ENCODE results near the gene PAQR7. TPM values are rescaled to one million over a fixed set of nuclear protein-coding genes. Genes with fewer than 3 reads are reported as not detected.

The PAQR7 gene
- total RNA-seq, 2 experiments from 2014 or later = 0.22 to 1.3 TPM

GRCh38 chr1:25871086-25871703 lies 4.3 kb downstream of the PAQR7 start:
- CTCF ChIA-PET (ENCODE audit: unreplicated experiment) = no interaction called here
- no TSS peak for BruUV-seq (replicated peaks)
- intact Hi-C loops (cut with micrococcal nuclease; ENCODE audit: unreplicated experiment) = no loop called here

GRCh38 chr1:25870614-25871013 lies 4.9 kb downstream of the PAQR7 start:
- DNase-seq (ENCODE audit: low spot score) = no peak
- BruUV-seq (replicated peaks) = no TSS peak
- Histone ChIP-seq H3K9me3 (ENCODE audit: low read length) (no peaks in the 10 kb centered on the region), H3K36me3 (ENCODE audit: insufficient read depth, low read length) (no peaks in the 10 kb centered on the region), H3K4me1 (ENCODE audit: insufficient read depth, low read length, poor library complexity, severe bottlenecking) (peaks cover 43% of the 10 kb centered on the region), H3K9me2 (ENCODE audit: insufficient read depth, low read length) (no peaks in the 10 kb centered on the region), H3K79me2 (ENCODE audit: insufficient read depth, low read depth, low read length) (no peaks in the 10 kb centered on the region), H3K4me2 (ENCODE audit: low read length) (no peak overlapping the region), H3K27ac (ENCODE audit: low read depth, low read length, poor library complexity, severe bottlenecking) (no peak overlapping the region), H2AFZ (ENCODE audit: low read length) (no peak overlapping the region), H3K4me3 (ENCODE audit: low read depth, low read length, poor library complexity, severe bottlenecking) (no peak overlapping the region), H4K20me1 (ENCODE audit: insufficient read depth, low read length) (no peaks in the 10 kb centered on the region)
- POLR2A ChIA-PET = interaction anchor here (0.7 kb wide), 1 partner anchor 1198 kb away, joined by 3 read pairs; no protein-coding TSS in a partner anchor
- TF ChIP-seq CTCF (conservative IDR thresholded peaks at IDR 0.05; ENCODE audit: low read length) = no peak
- TF ChIP-seq EZH2phosphoT487 (IDR thresholded peaks at IDR 0.05; ENCODE audit: borderline replicate concordance, low read depth, low read length) = no peak
- CTCF ChIA-PET (ENCODE audit: unreplicated experiment) = no interaction called here
- intact Hi-C loops (cut with micrococcal nuclease; ENCODE audit: unreplicated experiment) = no loop called here

More at GRCh38 chr1:25871086-25871703, 4.3 kb downstream of the PAQR7 start:
- H3K36me3 ChIP-seq (ENCODE audit: insufficient read depth, low read length) = no peaks in the 10 kb centered on the region
- peak overlapping the region; percentile 16; the same call in 1 of the 2 replicates for H3K4me2 ChIP-seq (ENCODE audit: low read length)
- no peaks in the 10 kb centered on the region for H3K9me2 ChIP-seq (ENCODE audit: insufficient read depth, low read length)
- no peak for DNase-seq (ENCODE audit: low spot score)
- H3K4me3 ChIP-seq (ENCODE audit: low read depth, low read length, poor library complexity, severe bottlenecking) = no peak overlapping the region
- no peaks in the 10 kb centered on the region for H4K20me1 ChIP-seq (ENCODE audit: insufficient read depth, low read length)
- H3K9me3 ChIP-seq (ENCODE audit: low read length) = no peaks in the 10 kb centered on the region
- no peak overlapping the region for H3K27ac ChIP-seq (ENCODE audit: low read depth, low read length, poor library complexity, severe bottlenecking)
- TF ChIP-seq CTCF (conservative IDR thresholded peaks at IDR 0.05; ENCODE audit: low read length) = no peak
- TF ChIP-seq EZH2phosphoT487 (IDR thresholded peaks at IDR 0.05; ENCODE audit: borderline replicate concordance, low read depth, low read length) = no peak
- POLR2A ChIA-PET = interaction anchor here (0.7 kb wide), 1 partner anchor 1198 kb away, joined by 3 read pairs; no protein-coding TSS in a partner anchor
- no peaks in the 10 kb centered on the region for H3K79me2 ChIP-seq (ENCODE audit: insufficient read depth, low read depth, low read length)
- H3K4me1 ChIP-seq (ENCODE audit: insufficient read depth, low read length, poor library complexity, severe bottlenecking) = peaks cover 45% of the 10 kb centered on the region
- H2AFZ ChIP-seq (ENCODE audit: low read length) = 0 out of 2 replicates have a peak overlapping the region, but pooled peaks have one; percentile 29

Data from OCI-LY7 (cell line).